GM19395 (cell line): ENCODE data around the gene CHKA.

Experiments used
- ATAC-seq: cut with Tn5 transposase; IDR thresholded peaks from one replicate; pipeline ENCODE4 v1.9.1; 2021; ENCODE audit warnings: mild to moderate bottlenecking, moderate library complexity; ENCODE audit not compliant: unreplicated experiment

CHKA gene

GRCh38 chr11:68002938-68003845, 118.0 kb downstream of the CHKA start:
- peak; percentile 44 for ATAC-seq
